Vagina (tissue), 2 donors: ENCODE measurements around the gene TPSB2. TPM values are rescaled to one million over a fixed set of nuclear protein-coding genes. Genes with fewer than 3 reads are reported as not detected.

ENCODE experiments used
- DNase-seq, 2 donors: peaks; one replicate each; pipeline ENCODE4 v3.0.0-alpha.2; 2017; ENCODE audit errors: extremely low spot score in 2 of 2
- H3K27ac ChIP-seq: fragments of 200-600 bp; sonication (generic); one replicate; pipeline ENCODE4 v1.5.1; 2019
- H3K27me3 ChIP-seq: fragments of 200-600 bp; sonication (generic); one replicate; pipeline ENCODE4 v1.5.1; 2019
- H3K36me3 ChIP-seq, 2 donors: fragments of 200-600 bp; sonication (generic); one replicate each; pipeline ENCODE4 v1.5.1; 2017 to 2019
- H3K4me1 ChIP-seq: fragments of 200-600 bp; sonication (generic); one replicate; pipeline ENCODE4 v1.5.1; 2019
- H3K4me3 ChIP-seq, 2 donors: fragments of 200-600 bp; sonication (generic); 1 replicate in 1 of 2; 2 replicates in 1 of 2; pipeline ENCODE4 v1.5.1; 2016 to 2019
- H3K9me3 ChIP-seq: fragments of 200-600 bp; sonication (generic); one replicate; pipeline ENCODE4 v1.5.1; 2019
- CTCF ChIP-seq, 3 experiments: fragments of 450-650 bp in 2 of 3; fragments of 200-600 bp in 1 of 3; sonication (generic) in 1 of 3; IDR thresholded peaks; one replicate each; pipeline ENCODE4 v1.5.1; 2017 to 2019; ENCODE audit warnings: antibody characterized with exemption in 3 of 3, mild to moderate bottlenecking in 2 of 3, moderate library complexity in 2 of 3
- POLR2A ChIP-seq, 2 donors: fragments of 450-650 bp; IDR thresholded peaks; one replicate each; pipeline ENCODE4 v1.6.1; 2017; ENCODE audit warnings: antibody characterized with exemption in 2 of 2, mild to moderate bottlenecking in 2 of 2, moderate library complexity in 2 of 2
- POLR2AphosphoS5 ChIP-seq, 2 donors: sonication (generic); formaldehyde crosslinking; IDR thresholded peaks; one replicate each; pipeline ENCODE4 v1.9.0; 2017; ENCODE audit warnings: antibody characterized with exemption in 2 of 2, mild to moderate bottlenecking in 2 of 2, low read depth in 1 of 2; ENCODE audit not compliant: insufficient read depth in 1 of 2
- intact Hi-C: fragments of 100-400 bp; cut with DNase I; formaldehyde crosslinking; loops from one replicate; pipeline ENCODE4 v1.15.1; 2023
- total RNA-seq: library from RNA; depleted of rRNA; stranded (reverse); fragments of >200 nt; gene quantifications from one replicate; pipeline ENCODE4 v1.2.3, GENCODE V29; 2016

The TPSB2 gene
- total RNA-seq, 1 donor from 2014 or later = 59.7 TPM

GRCh38 chr16:1216681-1217400, 13.1 kb downstream of the TPSB2 start:
- no peaks in the 10 kb centered on the region for H3K27me3 ChIP-seq
- H3K27ac ChIP-seq = no peak overlapping the region
- H3K4me3 ChIP-seq = no peak overlapping the region
- intact Hi-C loops = no loop called here
- H3K9me3 ChIP-seq = no peaks in the 10 kb centered on the region
- no peaks in the 10 kb centered on the region for H3K4me1 ChIP-seq
- no peaks in the 10 kb centered on the region for H3K36me3 ChIP-seq
- no peak for DNase-seq
- TF ChIP-seq CTCF (IDR thresholded peaks at IDR 0.05) (no peak), POLR2A (IDR thresholded peaks at IDR 0.05) (no peak), POLR2AphosphoS5 (IDR thresholded peaks at IDR 0.05; ENCODE audit: insufficient read depth in 1 of 2, low read depth in 1 of 2) (no peak)

- no peak for DNase-seq
- Histone ChIP-seq H3K4me1 (no peaks in the 10 kb centered on the region), H3K4me3 (no peak overlapping the region), H3K9me3 (no peaks in the 10 kb centered on the region), H3K27ac (no peak overlapping the region), H3K27me3 (no peaks in the 10 kb centered on the region), H3K36me3 (no peaks in the 10 kb centered on the region)
- intact Hi-C loops = no loop called here
- TF ChIP-seq POLR2AphosphoS5 (IDR thresholded peaks at IDR 0.05; ENCODE audit: insufficient read depth in 1 of 2, low read depth in 1 of 2) = no peak
- no peak for TF ChIP-seq CTCF (IDR thresholded peaks at IDR 0.05)
- no peak for TF ChIP-seq POLR2A (IDR thresholded peaks at IDR 0.05)
Measured at GRCh38 chr16:1216296-1216619, 13.7 kb downstream of the TPSB2 start.

DNA sequence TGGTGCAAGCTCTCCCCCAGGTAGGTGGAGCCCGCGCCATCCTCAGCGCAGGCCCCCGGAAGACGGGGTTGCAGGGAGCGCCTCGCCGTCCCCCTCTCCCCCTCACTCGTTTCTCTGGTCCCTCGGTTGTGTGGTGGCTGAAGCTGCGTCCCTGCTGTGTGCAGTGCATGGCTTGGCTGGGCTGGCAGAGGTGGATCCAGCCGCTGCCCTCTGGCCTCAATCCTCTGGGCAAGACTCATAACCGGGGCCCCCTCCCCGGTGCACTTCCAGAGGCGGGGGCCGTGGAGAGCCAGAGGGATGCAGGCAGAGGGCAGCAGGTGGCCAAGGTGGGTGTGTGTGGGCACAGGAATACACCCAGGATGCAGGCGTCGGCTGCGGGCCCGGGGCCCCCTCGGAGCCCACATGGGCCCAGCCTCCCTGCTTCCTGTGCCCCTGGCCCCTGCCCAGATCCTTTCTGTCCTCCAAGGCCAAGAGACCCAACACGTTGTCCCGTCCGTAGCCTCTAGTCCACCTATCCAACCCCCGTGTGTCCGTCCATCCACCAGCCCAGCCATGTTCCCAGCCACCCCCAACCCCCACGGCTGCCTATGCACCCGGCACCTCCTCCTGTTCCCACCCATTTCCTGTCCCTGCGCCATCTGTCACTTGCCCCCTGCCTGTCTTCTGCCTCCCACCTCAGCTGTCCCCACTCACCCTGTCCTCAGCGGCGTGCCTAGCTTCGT, 14.2 kb downstream of the TPSB2 start:
- peaks cover 0 to under 1% of the 10 kb centered on the region in 2 donors for H3K36me3 ChIP-seq
- intact Hi-C loops = no loop called here
- no peak for DNase-seq

DNA sequence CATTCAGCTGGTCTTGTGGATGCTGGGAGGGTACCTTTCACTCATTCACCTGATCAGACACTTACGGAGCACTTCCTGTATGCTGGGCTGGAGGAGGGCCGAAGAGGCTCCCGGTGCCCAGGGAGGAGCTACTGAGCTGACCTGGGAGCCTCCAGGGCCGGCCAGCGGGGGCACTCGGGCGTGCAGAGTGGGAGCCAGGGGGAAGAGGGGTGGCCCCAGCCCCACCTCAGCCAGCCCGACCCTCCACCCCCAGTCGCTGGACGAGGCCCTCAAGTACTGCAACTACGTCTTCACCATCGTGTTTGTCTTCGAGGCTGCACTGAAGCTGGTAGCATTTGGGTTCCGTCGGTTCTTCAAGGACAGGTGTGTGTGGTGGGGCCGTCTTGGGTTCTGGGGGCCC, 15.3 kb downstream of the TPSB2 start:
- H3K4me3 ChIP-seq = no peak overlapping the region
- H3K36me3 ChIP-seq = peaks cover 0 to 3% of the 10 kb centered on the region in 2 donors
- H3K27me3 ChIP-seq = no peaks in the 10 kb centered on the region
- H3K9me3 ChIP-seq = no peaks in the 10 kb centered on the region
- DNase-seq = no peak
- intact Hi-C loops = no loop called here
- TF ChIP-seq POLR2AphosphoS5 (IDR thresholded peaks at IDR 0.05; ENCODE audit: insufficient read depth in 1 of 2, low read depth in 1 of 2) = no peak
- no peak for TF ChIP-seq POLR2A (IDR thresholded peaks at IDR 0.05)
- H3K4me1 ChIP-seq = no peaks in the 10 kb centered on the region
- H3K27ac ChIP-seq = no peak overlapping the region

More for the DNA sequence above, 14.2 kb downstream of the TPSB2 start:
- no peaks in the 10 kb centered on the region for H3K4me1 ChIP-seq
- H3K9me3 ChIP-seq = no peaks in the 10 kb centered on the region
- H3K27me3 ChIP-seq = no peaks in the 10 kb centered on the region
- H3K27ac ChIP-seq = no peak overlapping the region
- no peak for TF ChIP-seq POLR2AphosphoS5 (IDR thresholded peaks at IDR 0.05; ENCODE audit: insufficient read depth in 1 of 2, low read depth in 1 of 2)
- no peak for TF ChIP-seq POLR2A (IDR thresholded peaks at IDR 0.05)
- TF ChIP-seq CTCF (IDR thresholded peaks at IDR 0.05) = no peak
- no peak overlapping the region for H3K4me3 ChIP-seq

DNA sequence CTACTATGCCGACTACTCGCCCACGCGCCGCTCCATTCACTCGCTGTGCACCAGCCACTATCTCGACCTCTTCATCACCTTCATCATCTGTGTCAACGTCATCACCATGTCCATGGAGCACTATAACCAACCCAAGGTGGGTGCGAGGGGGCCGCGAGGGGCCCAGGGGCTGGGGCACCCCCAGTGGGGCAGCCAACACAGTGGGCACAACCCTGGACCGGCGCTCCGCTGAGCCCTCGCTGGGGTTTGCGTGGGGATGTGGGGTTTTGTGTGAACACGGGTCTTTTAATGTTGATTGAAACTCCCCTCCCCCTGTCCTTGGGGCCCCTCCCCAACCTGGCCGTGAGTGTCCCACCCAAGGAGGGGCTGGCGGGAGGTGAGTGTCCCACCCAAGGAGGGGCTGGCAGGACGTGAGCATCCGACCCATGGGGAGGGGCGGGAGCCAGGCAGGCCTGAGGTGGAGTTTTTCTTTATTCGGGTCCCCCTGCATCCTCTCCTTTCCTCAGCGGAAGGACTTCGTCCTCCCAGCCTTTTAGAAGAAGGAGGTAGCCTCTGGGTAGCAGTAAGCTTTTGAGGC, 16.1 kb downstream of the TPSB2 start:
- no peak for DNase-seq
- TF ChIP-seq CTCF (IDR thresholded peaks at IDR 0.05) (no peak), POLR2A (IDR thresholded peaks at IDR 0.05) (no peak), POLR2AphosphoS5 (IDR thresholded peaks at IDR 0.05; ENCODE audit: insufficient read depth in 1 of 2, low read depth in 1 of 2) (no peak)
- Histone ChIP-seq H3K36me3 (peaks cover 0 to 3% of the 10 kb centered on the region in 2 donors), H3K27ac (no peak overlapping the region), H3K4me3 (no peak overlapping the region), H3K9me3 (no peaks in the 10 kb centered on the region), H3K4me1 (no peaks in the 10 kb centered on the region), H3K27me3 (no peaks in the 10 kb centered on the region)
- intact Hi-C loops = no loop called here
